HL-60 (cell line): ENCODE results near the gene GOSR2.

Source experiments
- DNase-seq, 2 experiments: peaks; one replicate each; pipeline ENCODE4 v3.0.0-alpha.2; 2010 to 2020; ENCODE audit warnings: low read depth in 1 of 2, low spot score in 1 of 2
- H3K27ac ChIP-seq: fragments of 250-450 bp; sonication (Bioruptor Pico); replicated peaks from 2 replicates; pipeline ENCODE4 v1.5.1; 2020; ENCODE audit warnings: mild to moderate bottlenecking, moderate library complexity
- H3K27me3 ChIP-seq: fragments of 250-450 bp; sonication (Bioruptor Pico); 2 replicates; pipeline ENCODE4 v1.5.1; 2021; ENCODE audit warnings: mild to moderate bottlenecking, moderate library complexity; ENCODE audit not compliant: insufficient read depth, poor library complexity, severe bottlenecking
- H3K4me3 ChIP-seq: replicated peaks from 2 replicates; pipeline ENCODE4 v1.5.1; 2011; ENCODE audit warnings: mild to moderate bottlenecking, control low read depth, low read length; ENCODE audit not compliant: insufficient read depth
- CTCF ChIP-seq: IDR thresholded peaks from one replicate; pipeline ENCODE4 v1.5.1; 2011; ENCODE audit warnings: low read length, control low read depth, inconsistent platforms; ENCODE audit not compliant: insufficient read depth
- GABPA ChIP-seq: IDR thresholded peaks from 2 replicates; pipeline ENCODE4 v1.6.1; 2012; ENCODE audit warnings: low read depth
- POLR2AphosphoS5 ChIP-seq: IDR thresholded peaks from 2 replicates; pipeline ENCODE4 v1.6.1; 2012; ENCODE audit warnings: low read depth
- REST ChIP-seq: IDR thresholded peaks from 2 replicates; pipeline ENCODE4 v1.6.1; 2012; ENCODE audit warnings: low read depth; ENCODE audit not compliant: insufficient replicate concordance
- SPI1 ChIP-seq: IDR thresholded peaks from 2 replicates; pipeline ENCODE4 v1.6.1; 2012; ENCODE audit warnings: low read depth, mild to moderate bottlenecking, borderline replicate concordance

GOSR2 gene

GRCh38 chr17:46898860-46899259 lies 24.1 kb upstream of the GOSR2 start:
- no peaks in the 10 kb centered on the region for H3K27me3 ChIP-seq
- TF ChIP-seq POLR2AphosphoS5: no peak
- no peak for TF ChIP-seq REST
- no peak for DNase-seq
- no peak overlapping the region for H3K4me3 ChIP-seq
- no peak overlapping the region for H3K27ac ChIP-seq

- no peak overlapping the region for H3K27ac ChIP-seq
- DNase-seq: no peak
- H3K27me3 ChIP-seq: no peaks in the 10 kb centered on the region
- H3K4me3 ChIP-seq: no peak overlapping the region
- TF ChIP-seq GABPA (no peak), POLR2AphosphoS5 (no peak), CTCF (no peak), REST (no peak), SPI1 (no peak)
These were observed 21.7 kb upstream of the GOSR2 start for GRCh38 chr17:46901291-46901690.

DNA sequence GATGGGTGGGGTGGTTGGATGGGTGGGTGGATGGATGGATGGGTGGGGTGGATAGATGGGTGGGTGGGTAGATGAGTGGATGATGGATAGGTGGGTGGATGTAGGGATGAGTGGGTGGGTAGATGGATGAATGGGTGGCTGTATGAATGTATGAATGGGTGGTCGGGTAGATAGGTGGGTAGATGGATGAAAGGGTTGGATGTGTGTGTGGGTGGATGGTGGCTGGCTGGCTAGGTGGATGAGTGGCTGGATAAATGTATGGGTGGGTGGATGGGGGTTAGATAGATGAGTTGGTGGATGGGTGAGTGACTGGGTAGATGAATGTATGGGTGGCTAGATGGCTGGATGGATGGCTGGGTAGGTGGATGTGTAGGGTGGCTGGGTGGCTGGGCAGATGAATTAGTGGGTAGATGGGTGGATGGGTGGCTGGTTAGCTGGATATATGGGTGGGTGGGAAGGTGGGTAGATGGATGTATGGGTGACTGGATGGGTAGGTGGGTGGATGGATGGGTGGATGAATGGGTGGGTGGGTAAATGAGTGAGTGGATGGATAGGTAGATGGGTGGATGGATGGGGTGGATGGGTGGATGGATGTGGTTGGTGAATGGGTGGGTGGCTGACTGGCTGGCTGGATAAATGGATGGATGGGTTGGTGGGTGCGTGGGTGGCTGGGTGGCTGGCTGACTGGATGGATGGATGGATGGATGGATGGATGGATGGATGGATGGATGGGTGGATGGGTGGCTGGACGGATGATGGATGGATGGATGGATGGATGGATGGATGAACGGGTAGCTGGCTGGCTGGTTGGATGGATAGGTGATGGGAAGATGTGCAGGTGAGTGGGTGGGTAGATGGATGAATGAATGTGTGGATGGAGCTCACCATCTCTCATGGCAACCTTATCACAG lies 18.9 kb upstream of the GOSR2 start:
- no peak overlapping the region for H3K4me3 ChIP-seq
- H3K27me3 ChIP-seq: no peaks in the 10 kb centered on the region
- no peak overlapping the region for H3K27ac ChIP-seq
- no peak for DNase-seq
- TF ChIP-seq GABPA: no peak
- TF ChIP-seq REST: no peak
- TF ChIP-seq SPI1: no peak
- TF ChIP-seq POLR2AphosphoS5: no peak
- TF ChIP-seq CTCF: no peak
